ENCODE results near the gene PLEK. TPM values are rescaled to one million over a fixed set of nuclear protein-coding genes. Genes with fewer than 3 reads are reported as not detected.

PLEK gene
- total and polyA plus RNA-seq, 9 of the 15 experiments (the other 6 are each of a cell fraction or from before 2014, with no cell fraction given), result 0.14 to 1.2 (median 0.36) TPM

GRCh38 chr2:68362069-68362468, 3.0 kb upstream of the PLEK start (continued):
- TF ChIP-seq REST (IDR thresholded peaks at IDR 0.05; ENCODE audit: borderline replicate concordance), result peak; percentile 95
- TF ChIP-seq REST (CRISPR knock-in tag; IDR thresholded peaks at IDR 0.05; ENCODE audit: low read depth), result no peak
- peak; percentile 56 for TF ChIP-seq MECOM (CRISPR knock-in tag; IDR thresholded peaks at IDR 0.05)
- peak; percentile 79; the same call in 1 of the 2 replicates for TF ChIP-seq ZNF584 (CRISPR knock-in tag; IDR thresholded peaks at IDR 0.05; ENCODE audit: low read depth)
- TF ChIP-seq MGA (IDR thresholded peaks at IDR 0.05), result peak; percentile 89
- TF ChIP-seq VEZF1 (CRISPR knock-in tag; IDR thresholded peaks at IDR 0.05), result peak; percentile 73
- peak; percentile 14; the same call in 1 of the 2 replicates for TF ChIP-seq MAFK (IDR thresholded peaks at IDR 0.05; ENCODE audit: low read length)
